ENCODE data around the gene CDHR1. TPM values are rescaled to one million over a fixed set of nuclear protein-coding genes. Genes with fewer than 3 reads are reported as not detected.

The CDHR1 gene
- total RNA-seq, 1 donor from 2014 or later, result 2.5 TPM

GRCh38 chr10:84156768-84157167 is 37.6 kb upstream of the CDHR1 start:
- no peak overlapping the region for H3K4me3 ChIP-seq (ENCODE audit: low read depth, low read length)
- TF ChIP-seq CTCF (conservative IDR thresholded peaks at IDR 0.05; ENCODE audit: low read depth, low read length), result no peak
- DNase-seq (ENCODE audit: low read depth), result no peak

DNA sequence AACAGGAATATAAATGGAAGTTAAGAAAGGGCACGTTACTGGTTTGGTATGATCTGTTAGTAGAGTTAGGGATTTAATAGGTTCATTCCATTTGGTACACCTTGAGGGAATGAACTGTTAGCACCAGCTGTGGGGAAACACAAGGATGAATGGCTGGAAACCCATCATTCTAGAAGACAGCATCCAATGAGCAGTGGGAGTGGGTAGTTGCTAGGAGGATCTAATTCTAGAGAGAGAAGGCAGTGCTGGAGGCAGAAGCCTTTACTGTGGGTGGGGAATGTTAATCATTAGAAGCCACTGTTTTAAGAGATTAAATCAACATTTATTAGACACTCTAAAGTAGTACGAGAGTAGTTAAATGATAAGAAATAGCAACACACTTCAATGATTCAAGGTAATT is 36.3 kb upstream of the CDHR1 start:
- TF ChIP-seq CTCF (conservative IDR thresholded peaks at IDR 0.05; ENCODE audit: low read depth, low read length), result no peak
- no peak overlapping the region for H3K4me3 ChIP-seq (ENCODE audit: low read depth, low read length)
- no peak for DNase-seq (ENCODE audit: low read depth)

DNA sequence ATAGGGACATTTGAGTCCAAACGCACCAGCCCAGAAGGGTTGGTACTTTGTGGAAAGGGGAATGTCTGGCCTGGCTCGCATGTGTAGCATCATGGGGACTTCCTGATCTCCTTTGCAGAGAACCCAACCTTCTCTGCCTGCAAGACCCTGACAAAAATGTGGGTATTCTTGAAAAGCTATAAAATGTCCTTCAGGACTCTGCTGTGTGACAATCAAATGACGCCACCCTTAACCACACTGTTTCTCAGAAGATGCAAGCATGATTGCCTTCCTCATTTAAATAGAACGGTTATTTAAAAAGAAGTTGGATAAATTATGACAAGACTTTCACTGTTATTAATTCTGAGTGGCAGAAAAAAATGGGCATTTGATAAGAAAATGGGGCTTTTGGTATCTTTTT is 35.8 kb upstream of the CDHR1 start:
- no peak for DNase-seq (ENCODE audit: low read depth)
- H3K4me3 ChIP-seq (ENCODE audit: low read depth, low read length), result no peak overlapping the region
- no peak for TF ChIP-seq CTCF (conservative IDR thresholded peaks at IDR 0.05; ENCODE audit: low read depth, low read length)

DNA sequence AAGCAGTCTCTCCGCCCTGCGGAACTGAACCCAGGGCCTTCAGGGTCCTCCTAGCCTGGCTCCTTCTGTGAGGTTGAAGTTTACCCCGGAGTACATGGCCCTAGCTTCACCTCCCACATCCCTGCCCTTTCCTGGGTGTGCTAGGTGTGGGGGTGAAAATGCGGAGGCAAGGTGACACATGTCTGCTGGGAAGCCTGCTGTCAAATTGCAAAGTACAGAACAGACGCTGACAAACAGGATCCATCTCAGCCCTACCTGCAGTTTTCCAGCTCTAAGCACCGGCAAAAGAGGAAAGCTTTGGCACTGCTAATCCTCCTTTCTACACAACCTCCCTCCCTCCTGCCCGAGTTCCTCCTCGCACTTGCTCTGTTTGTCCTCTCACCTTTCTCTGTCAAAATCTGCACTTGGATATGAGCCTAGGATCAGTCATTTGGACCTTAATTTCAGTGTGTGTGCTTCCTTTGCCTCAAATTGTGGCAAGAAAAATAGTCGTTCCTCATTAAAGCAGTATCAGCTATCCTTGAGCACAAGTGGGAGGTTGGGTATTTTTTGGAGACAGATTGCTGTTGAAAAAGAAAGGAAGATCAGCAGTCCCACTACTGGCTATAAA is 35.2 kb upstream of the CDHR1 start:
- DNase-seq (ENCODE audit: low read depth), result no peak
- no peak for TF ChIP-seq CTCF (conservative IDR thresholded peaks at IDR 0.05; ENCODE audit: low read depth, low read length)
- H3K4me3 ChIP-seq (ENCODE audit: low read depth, low read length), result peak overlapping the region; percentile 18

GRCh38 chr10:84160663-84161362 is 33.5 kb upstream of the CDHR1 start:
- no peak overlapping the region for H3K4me3 ChIP-seq (ENCODE audit: low read depth, low read length)
- peak; percentile 47 for TF ChIP-seq CTCF (conservative IDR thresholded peaks at IDR 0.05; ENCODE audit: low read depth, low read length)
- no peak for DNase-seq (ENCODE audit: low read depth)

DNA sequence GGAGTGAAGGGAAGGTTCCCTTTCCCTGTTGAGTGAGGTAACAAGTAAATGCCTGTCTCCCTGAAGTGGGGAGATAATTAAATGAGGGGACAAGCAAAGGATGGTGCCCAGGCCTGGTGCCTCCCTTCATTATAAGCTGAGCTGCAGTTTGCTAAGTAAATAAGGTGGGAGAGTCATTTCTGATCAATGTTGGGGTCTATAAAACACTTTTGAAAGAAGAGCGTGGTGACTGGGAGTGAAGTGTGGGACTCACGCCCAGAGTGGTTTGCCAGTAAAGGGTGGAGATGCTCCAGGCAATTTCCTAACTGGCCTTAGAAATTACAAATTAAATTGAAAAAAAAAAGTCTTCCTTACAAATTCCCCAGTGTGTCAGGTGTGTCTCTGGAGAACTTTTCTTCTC is 30.3 kb upstream of the CDHR1 start:
- no peak overlapping the region for H3K4me3 ChIP-seq (ENCODE audit: low read depth, low read length)
- DNase-seq (ENCODE audit: low read depth), result no peak
- no peak for TF ChIP-seq CTCF (conservative IDR thresholded peaks at IDR 0.05; ENCODE audit: low read depth, low read length)

DNA sequence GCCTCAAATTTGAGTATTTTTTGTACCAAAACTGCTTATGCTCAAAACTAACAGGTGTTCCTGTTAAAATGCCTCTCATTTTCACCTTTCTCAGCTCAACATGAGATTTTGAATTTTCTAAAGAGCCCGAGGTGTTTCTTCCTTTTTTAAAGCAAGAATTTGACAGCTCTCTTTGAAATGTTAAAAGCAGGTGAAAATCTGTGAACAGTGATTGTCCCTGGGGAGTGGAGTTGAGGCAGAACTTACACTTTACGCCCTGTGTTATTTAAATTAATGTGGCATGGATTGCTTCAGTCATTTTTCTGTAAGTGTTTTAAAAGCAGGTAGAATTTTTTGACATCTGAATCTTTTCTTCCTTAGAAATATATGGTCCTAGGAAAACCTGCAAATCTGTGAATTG is 29.9 kb upstream of the CDHR1 start:
- no peak for TF ChIP-seq CTCF (conservative IDR thresholded peaks at IDR 0.05; ENCODE audit: low read depth, low read length)
- DNase-seq (ENCODE audit: low read depth), result no peak
- H3K4me3 ChIP-seq (ENCODE audit: low read depth, low read length), result no peak overlapping the region
